Measurements from ENCODE around the gene CHD3. TPM values are rescaled to one million over a fixed set of nuclear protein-coding genes. Genes with fewer than 3 reads are reported as not detected.
"Not testable (repeated sequence)": the region's sequence is repeated elsewhere in the genome, so short reads cannot be mapped to it uniquely, and the experiment has no call there.

CHD3 gene
- total and polyA plus RNA-seq, 8 donors: 35.9 to 143 (median 45.3) TPM

- 78 to 82% methylated on average over 5 of the region's 5 CpGs for WGBS, 2 donors
- no peak for ATAC-seq
- Histone ChIP-seq H3K4me1 (no peaks in the 10 kb centered on the region), H3K36me3 (peaks cover 0 to 14% (median 4%) of the 10 kb centered on the region in 3 donors), H3K9me3 (no peaks in the 10 kb centered on the region), H3K4me3 (no peak overlapping the region), H3K27ac (no peak overlapping the region), H3K27me3 (no peaks in the 10 kb centered on the region)
- intact Hi-C loops (cut with DNase I): no loop called here
- no peak for FAIRE-seq
- DNase-seq: no peak
- no peak for TF ChIP-seq CTCF (IDR thresholded peaks at IDR 0.05)
Measured at GRCh38 chr17:7951143-7951792, 62.7 kb downstream of the CHD3 start.

GRCh38 chr17:7953266-7953665, 64.7 kb downstream of the CHD3 start:
- H3K27ac ChIP-seq: not testable (repeated sequence)

GRCh38 chr17:7955414-7956227, 67.0 kb downstream of the CHD3 start:
- no peak for FAIRE-seq
- no peak overlapping the region for H3K4me3 ChIP-seq
- ATAC-seq: no peak
- WGBS, 2 donors: 71 to 78% methylated on average over 13 of the region's 13 CpGs
- intact Hi-C loops (cut with DNase I): no loop called here
- H3K27ac ChIP-seq: no peak overlapping the region
- no peaks in the 10 kb centered on the region for H3K4me1 ChIP-seq
- DNase-seq: no peak
- no peak for TF ChIP-seq CTCF (IDR thresholded peaks at IDR 0.05)
- H3K36me3 ChIP-seq: no peaks in the 10 kb centered on the region
- no peaks in the 10 kb centered on the region for H3K9me3 ChIP-seq
- H3K27me3 ChIP-seq: peaks cover 0 to 6% (median under 1%) of the 10 kb centered on the region in 4 donors

More at GRCh38 chr17:7953266-7953665, 64.7 kb downstream of the CHD3 start:
- 87 to 92% methylated on average over 13 of the region's 13 CpGs for WGBS, 2 donors
- H3K4me1 ChIP-seq; DNase-seq; H3K4me3 ChIP-seq; H3K27me3 ChIP-seq; H3K36me3 ChIP-seq; ATAC-seq; FAIRE-seq; H3K9me3 ChIP-seq; intact Hi-C loops (cut with DNase I): not testable (repeated sequence)

GRCh38 chr17:7956228-7956965, 67.8 kb downstream of the CHD3 start:
- no peak for TF ChIP-seq CTCF (IDR thresholded peaks at IDR 0.05)
- peaks cover 0 to 6% (median 2%) of the 10 kb centered on the region in 4 donors for H3K27me3 ChIP-seq
- FAIRE-seq (no peak), DNase-seq (peak in 1 of 6 donors; percentile 22), ATAC-seq (no peak)
- no peak overlapping the region for H3K4me3 ChIP-seq
- no peaks in the 10 kb centered on the region for H3K9me3 ChIP-seq
- H3K27ac ChIP-seq: no peak overlapping the region
- H3K36me3 ChIP-seq: no peaks in the 10 kb centered on the region
- H3K4me1 ChIP-seq: no peaks in the 10 kb centered on the region
- WGBS, 2 donors: 71 to 84% methylated on average over 11 of the region's 11 CpGs
- intact Hi-C loops (cut with DNase I): no loop called here

GRCh38 chr17:7959503-7960253, 71.1 kb downstream of the CHD3 start:
- H3K4me3 ChIP-seq: no peak overlapping the region

More at GRCh38 chr17:7959503-7960253, 71.1 kb downstream of the CHD3 start:
- no peaks in the 10 kb centered on the region for H3K9me3 ChIP-seq
- DNase-seq (no peak), FAIRE-seq (no peak), ATAC-seq (no peak)
- H3K27me3 ChIP-seq: peaks cover 0 to 6% (median 2%) of the 10 kb centered on the region in 4 donors
- intact Hi-C loops (cut with DNase I): no loop called here
- no peaks in the 10 kb centered on the region for H3K36me3 ChIP-seq
- TF ChIP-seq CTCF (IDR thresholded peaks at IDR 0.05): no peak
- H3K4me1 ChIP-seq: no peaks in the 10 kb centered on the region
- H3K27ac ChIP-seq: no peak overlapping the region
- 73 to 86% methylated on average over 9 of the region's 9 CpGs for WGBS, 2 donors

All from pancreas (tissue), 10 donors.